ENCODE results near the gene CLCN2. TPM values are rescaled to one million over a fixed set of nuclear protein-coding genes. Genes with fewer than 3 reads are reported as not detected.

CLCN2 gene
- polyA plus RNA-seq, 1 experiment: 2.6 TPM

GRCh38 chr3:184296616-184297015 is 64.8 kb downstream of the CLCN2 start:
- POLR2A ChIA-PET: no interaction called here
- H3K27me3 ChIP-seq (ENCODE audit: control insufficient read depth, insufficient read depth, low read length): peaks cover 3% of the 10 kb centered on the region; the same call in 1 of the 2 replicates
- CTCF ChIA-PET: interaction anchor here (0.6 kb wide), 1 partner anchor 11 kb away, joined by 3 read pairs; no protein-coding TSS in a partner anchor
- H3K4me3 ChIP-seq (ENCODE audit: low read depth, low read length): no peak overlapping the region
- no peak for TF ChIP-seq CTCF (IDR thresholded peaks at IDR 0.05; ENCODE audit: insufficient read depth, low read depth, low read length)
- peaks cover 4% of the 10 kb centered on the region; the same call in 1 of the 2 replicates for H3K36me3 ChIP-seq (ENCODE audit: control insufficient read depth, insufficient read depth, low read length)
- no peak for DNase-seq (ENCODE audit: low read depth)

Small RNAs within 50 kb of the gene (small RNA-seq; reads per million reads assigned to genes)
- 265 reads per million, percentile 94 among the genes with 10 or more reads in this experiment for gene SNORD66 (ENCODE audit: insufficient read length, low read depth, low replicate concordance)

Other genes starting within 250 kb of the CLCN2 start
- gene EIF2B5, start 226.2 kb downstream of the CLCN2 start, polyA plus RNA-seq (2011; rRNA removed): 31.0 and 32.9 TPM in 2 replicates
- 24.4 and 33.9 TPM in 2 replicates for gene DVL3, start 206.2 kb downstream of the CLCN2 start, polyA plus RNA-seq (2011; rRNA removed)
- gene AP2M1, start 186.8 kb downstream of the CLCN2 start, polyA plus RNA-seq (2011; rRNA removed): 1,059 and 1,761 TPM in 2 replicates
- gene ABCF3, start 175.4 kb downstream of the CLCN2 start, polyA plus RNA-seq (2011; rRNA removed): 65.2 and 82.8 TPM in 2 replicates
- not detected in 2 replicates for gene VWA5B2, start 132.0 kb downstream of the CLCN2 start, polyA plus RNA-seq (2011; rRNA removed)
- 51.4 and 68.9 TPM in 2 replicates for gene ALG3, start 112.6 kb downstream of the CLCN2 start, polyA plus RNA-seq (2011; rRNA removed)
- gene EEF1AKMT4, start 111.9 kb downstream of the CLCN2 start, polyA plus RNA-seq (2011; rRNA removed): 5.6 and 7.3 TPM in 2 replicates
- gene CAMK2N2, start 100.1 kb downstream of the CLCN2 start, polyA plus RNA-seq (2011; rRNA removed): 0.17 and 0.28 TPM in 2 replicates
- not detected in 2 replicates for gene ECE2, start 85.6 kb downstream of the CLCN2 start, polyA plus RNA-seq (2011; rRNA removed)
- 262 and 330 TPM in 2 replicates for gene PSMD2, start 62.4 kb downstream of the CLCN2 start, polyA plus RNA-seq (2011; rRNA removed)
- 222 and 370 TPM in 2 replicates for gene EIF4G1, start 47.0 kb downstream of the CLCN2 start, polyA plus RNA-seq (2011; rRNA removed)
- gene FAM131A, start 24.0 kb downstream of the CLCN2 start, polyA plus RNA-seq (2011; rRNA removed): 5.4 and 9.3 TPM in 2 replicates
- 72.0 and 93.6 TPM in 2 replicates for gene POLR2H, start 105 bp upstream of the CLCN2 start, polyA plus RNA-seq (2011; rRNA removed)
- 0.20 and 0.36 TPM in 2 replicates for gene THPO, start 16.6 kb upstream of the CLCN2 start, polyA plus RNA-seq (2011; rRNA removed)
- gene CHRD, start 18.4 kb upstream of the CLCN2 start, polyA plus RNA-seq (2011; rRNA removed): 0.83 and 1.5 TPM in 2 replicates
- gene EPHB3, start 200.2 kb upstream of the CLCN2 start, polyA plus RNA-seq (2011; rRNA removed): 1.1 and 3.3 TPM in 2 replicates